Dedifferentiated amniotic fluid mesenchymal stem cell (primary cell): ENCODE measurements around the gene OMA1.
A peak's percentile ranks its signal among the peaks of the same experiment; 100 is the strongest.

Experiments
- DNase-seq: peaks from one replicate; pipeline ENCODE4 v3.0.0-alpha.2; 2016; ENCODE audit errors: extremely low spot score

OMA1 gene

GRCh38 chr1:58459911-58460310 lies 86.6 kb downstream of the OMA1 start:
- DNase-seq, result no peak

GRCh38 chr1:58457023-58457635 lies 89.4 kb downstream of the OMA1 start:
- no peak for DNase-seq

- DNase-seq, result peak; percentile 48
These were observed 90.1 kb downstream of the OMA1 start for GRCh38 chr1:58456470-58456869.

- no peak for DNase-seq
These were observed 91.7 kb downstream of the OMA1 start for GRCh38 chr1:58454807-58455206.

GRCh38 chr1:58454385-58454784 lies 92.1 kb downstream of the OMA1 start:
- DNase-seq, result no peak

GRCh38 chr1:58451560-58452191 lies 94.8 kb downstream of the OMA1 start:
- no peak for DNase-seq

GRCh38 chr1:58447886-58448285 lies 98.6 kb downstream of the OMA1 start:
- peak; percentile 58 for DNase-seq

GRCh38 chr1:58447042-58447441 lies 99.5 kb downstream of the OMA1 start:
- no peak for DNase-seq

GRCh38 chr1:58446368-58446767 lies 100.2 kb downstream of the OMA1 start:
- DNase-seq, result no peak

- DNase-seq, result no peak
These were observed 102.3 kb downstream of the OMA1 start for GRCh38 chr1:58443986-58444868.

- DNase-seq, result no peak
These were observed 104.4 kb downstream of the OMA1 start for GRCh38 chr1:58442114-58442513.

GRCh38 chr1:58441699-58442098 lies 104.8 kb downstream of the OMA1 start:
- DNase-seq, result no peak

- no peak for DNase-seq
These were observed 105.8 kb downstream of the OMA1 start for GRCh38 chr1:58440696-58441095.

GRCh38 chr1:58439946-58440345 lies 106.6 kb downstream of the OMA1 start:
- DNase-seq, result no peak

- DNase-seq, result no peak
These were observed 108.1 kb downstream of the OMA1 start for GRCh38 chr1:58438468-58438867.

- no peak for DNase-seq
These were observed 108.9 kb downstream of the OMA1 start for GRCh38 chr1:58437623-58438022.

GRCh38 chr1:58436615-58437297 lies 109.8 kb downstream of the OMA1 start:
- no peak for DNase-seq

GRCh38 chr1:58435376-58435775 lies 111.2 kb downstream of the OMA1 start:
- DNase-seq, result no peak

GRCh38 chr1:58434607-58435006 lies 111.9 kb downstream of the OMA1 start:
- no peak for DNase-seq

- DNase-seq, result no peak
These were observed 112.3 kb downstream of the OMA1 start for GRCh38 chr1:58434181-58434580.

- DNase-seq, result peak; percentile 78
These were observed 113.5 kb downstream of the OMA1 start for GRCh38 chr1:58432851-58433668.
